ENCODE results near the gene SLC35E2B. TPM values are rescaled to one million over a fixed set of nuclear protein-coding genes. Genes with fewer than 3 reads are reported as not detected.

The SLC35E2B gene
- total and polyA plus RNA-seq, 2 of the 8 experiments (the other 6 are each of a cell fraction or from before 2014, with no cell fraction given): 25.9 to 46.7 TPM

- no peaks in the 10 kb centered on the region for H3K9me3 ChIP-seq (ENCODE audit: insufficient read depth in 2 of 2, low read depth in 1 of 2, low read length in 1 of 2)
- H3K36me3 ChIP-seq (ENCODE audit: control insufficient read depth in 2 of 4, insufficient read depth in 4 of 4, low read length in 3 of 4): no peaks in the 10 kb centered on the region
- no peak overlapping the region for H3K14ac ChIP-seq (ENCODE audit: insufficient read length)
- no peak overlapping the region for H2BK20ac ChIP-seq (ENCODE audit: low read length)
- H3K4me2 ChIP-seq (ENCODE audit: insufficient read depth in 1 of 2, low read depth in 2 of 2, low read length in 2 of 2): no peak overlapping the region
- H3K23ac ChIP-seq (ENCODE audit: insufficient read length): no peak overlapping the region
- H3K23me2 ChIP-seq (ENCODE audit: low read depth, low read length): peaks cover 6% of the 10 kb centered on the region; the same call in 1 of the 2 replicates
- CTCF ChIA-PET (ENCODE audit: partially characterized antibody): interaction anchor here (0.6 kb wide), 1 partner anchor 50 kb away, joined by 3 read pairs; no protein-coding TSS in a partner anchor
- H4K5ac ChIP-seq (ENCODE audit: insufficient read length, low read depth, low read length): no peak overlapping the region
- H2AFZ ChIP-seq (ENCODE audit: low read length): no peak overlapping the region
- H3K56ac ChIP-seq (replicated peaks; ENCODE audit: insufficient read length, low read depth, low read length): no peak overlapping the region
- DNase-seq (ENCODE audit: low read depth in 1 of 2, low spot score in 2 of 2) (no peak), FAIRE-seq (no peak)
- H2BK5ac ChIP-seq (ENCODE audit: low read depth, low read length): no peak overlapping the region
- no peak overlapping the region for H4K91ac ChIP-seq (replicated peaks; ENCODE audit: insufficient read length, low read length)
- H3K4ac ChIP-seq (replicated peaks; ENCODE audit: insufficient read length, low read depth, low read length): no peak overlapping the region
- no peak overlapping the region for H3K27ac ChIP-seq (ENCODE audit: low read depth, low read length)
- no peak overlapping the region for H3K18ac ChIP-seq (ENCODE audit: extremely low read depth, low read length)
- H3K27me3 ChIP-seq (replicated peaks in 1 of 4; ENCODE audit: control insufficient read depth in 3 of 4, extremely low read depth in 1 of 4, insufficient read depth in 3 of 4, low read length in 3 of 4): peaks cover 0 to 4% (median under 1%) of the 10 kb centered on the region in 4 experiments; a peak in 3 of 7 replicates
- H3K4me1 ChIP-seq (replicated peaks in 1 of 4; ENCODE audit: control insufficient read depth in 3 of 4, insufficient read depth in 4 of 4, low read length in 3 of 4): peaks cover 0 to 6% (median 2%) of the 10 kb centered on the region in 4 experiments; a peak in 4 of 7 replicates
- no peaks in the 10 kb centered on the region; the same call in 1 of the 2 replicates for H3K79me1 ChIP-seq (ENCODE audit: low read depth, low read length)
- no peak overlapping the region for H2BK120ac ChIP-seq (replicated peaks; ENCODE audit: low read depth, low read length)
- no peak overlapping the region for H2BK15ac ChIP-seq (ENCODE audit: low read length)
- H3K4me3 ChIP-seq (ENCODE audit: extremely low read depth in 1 of 4, insufficient read depth in 2 of 4, low read depth in 3 of 4, low read length in 4 of 4): no peak overlapping the region
- no peak overlapping the region for H2AK5ac ChIP-seq (ENCODE audit: low read depth, low read length)
- no peaks in the 10 kb centered on the region for H3K79me2 ChIP-seq (ENCODE audit: control insufficient read depth in 1 of 2, insufficient read depth in 2 of 2, low read length in 2 of 2)
- no peak overlapping the region for H3K9ac ChIP-seq (replicated peaks in 1 of 4; ENCODE audit: extremely low read depth in 1 of 4, low read depth in 3 of 4, low read length in 3 of 4)
- WGBS, 2 experiments (ENCODE audit: extremely low coverage in 1 of 2, insufficient coverage in 1 of 2, insufficient read length in 1 of 2, insufficient replicate concordance in 2 of 2, low coverage in 1 of 2, low lambda C conversion rate in 2 of 2, missing lambda C conversion rate in 1 of 2): 95% methylated on average over 23 of the region's 28 CpGs; no CpG with 5 or more reads in 1 of the 2 experiments
- H4K8ac ChIP-seq (ENCODE audit: extremely low read depth, insufficient read depth, low read length): no peak overlapping the region
- no peak overlapping the region for H2BK12ac ChIP-seq (ENCODE audit: low read depth, low read length)
- POLR2A ChIA-PET (ENCODE audit: partially characterized antibody): interaction anchor here (0.7 to 1.7 kb wide), 2 partner anchors 10 to 289 kb away, joined by 3 to 4 read pairs; partner anchors contain the start of gene MIB2
- peaks cover 0 to 13% of the 10 kb centered on the region in 2 experiments for H4K20me1 ChIP-seq (replicated peaks in 1 of 2; ENCODE audit: control insufficient read depth in 1 of 2, insufficient read depth in 2 of 2, low read length in 2 of 2)
- TF ChIP-seq CREB1 (IDR thresholded peaks at IDR 0.05): no peak
- TF ChIP-seq CHD2 (IDR thresholded peaks at IDR 0.05; ENCODE audit: low read length): no peak
- no peak for TF ChIP-seq RAD21 (IDR thresholded peaks at IDR 0.05 in 1 of 2, conservative IDR thresholded peaks at IDR 0.05 in 1 of 2; ENCODE audit: low read depth in 2 of 2, low read length in 2 of 2)
- no peak for TF ChIP-seq SAP30 (IDR thresholded peaks at IDR 0.05; ENCODE audit: insufficient read depth, insufficient replicate concordance, low read length)
- no peak for TF ChIP-seq POLR2A (IDR thresholded peaks at IDR 0.05; ENCODE audit: control extremely low read depth in 1 of 2, low read depth in 2 of 2, low read length in 2 of 2)
- TF ChIP-seq KDM5A (IDR thresholded peaks at IDR 0.05; ENCODE audit: low read length): no peak
- TF ChIP-seq HDAC2 (IDR thresholded peaks at IDR 0.05; ENCODE audit: borderline replicate concordance in 1 of 2, low read depth in 2 of 2, low read length in 2 of 2): no peak
- TF ChIP-seq TBP (IDR thresholded peaks at IDR 0.05; ENCODE audit: low read depth, low read length): no peak
- TF ChIP-seq CBX5 (IDR thresholded peaks at IDR 0.05; ENCODE audit: low read depth, low read length): no peak
- TF ChIP-seq SUZ12 (IDR thresholded peaks at IDR 0.05; ENCODE audit: low read length): no peak
- TF ChIP-seq SP1 (IDR thresholded peaks at IDR 0.05; ENCODE audit: low read depth, low read length): no peak
- TF ChIP-seq HDAC6 (IDR thresholded peaks at IDR 0.05; ENCODE audit: low read depth, low read length): no peak
- TF ChIP-seq MAFK (IDR thresholded peaks at IDR 0.05; ENCODE audit: low read depth, low read length): no peak
- TF ChIP-seq EGR1 (IDR thresholded peaks at IDR 0.05; ENCODE audit: borderline replicate concordance, low read depth, low read length): no peak
Observed at GRCh38 chr1:1625404-1625775, 67.2 kb downstream of the SLC35E2B start.

Data from H1 (cell line).